Measurements from ENCODE around the gene SLC6A9.

The SLC6A9 gene

DNA sequence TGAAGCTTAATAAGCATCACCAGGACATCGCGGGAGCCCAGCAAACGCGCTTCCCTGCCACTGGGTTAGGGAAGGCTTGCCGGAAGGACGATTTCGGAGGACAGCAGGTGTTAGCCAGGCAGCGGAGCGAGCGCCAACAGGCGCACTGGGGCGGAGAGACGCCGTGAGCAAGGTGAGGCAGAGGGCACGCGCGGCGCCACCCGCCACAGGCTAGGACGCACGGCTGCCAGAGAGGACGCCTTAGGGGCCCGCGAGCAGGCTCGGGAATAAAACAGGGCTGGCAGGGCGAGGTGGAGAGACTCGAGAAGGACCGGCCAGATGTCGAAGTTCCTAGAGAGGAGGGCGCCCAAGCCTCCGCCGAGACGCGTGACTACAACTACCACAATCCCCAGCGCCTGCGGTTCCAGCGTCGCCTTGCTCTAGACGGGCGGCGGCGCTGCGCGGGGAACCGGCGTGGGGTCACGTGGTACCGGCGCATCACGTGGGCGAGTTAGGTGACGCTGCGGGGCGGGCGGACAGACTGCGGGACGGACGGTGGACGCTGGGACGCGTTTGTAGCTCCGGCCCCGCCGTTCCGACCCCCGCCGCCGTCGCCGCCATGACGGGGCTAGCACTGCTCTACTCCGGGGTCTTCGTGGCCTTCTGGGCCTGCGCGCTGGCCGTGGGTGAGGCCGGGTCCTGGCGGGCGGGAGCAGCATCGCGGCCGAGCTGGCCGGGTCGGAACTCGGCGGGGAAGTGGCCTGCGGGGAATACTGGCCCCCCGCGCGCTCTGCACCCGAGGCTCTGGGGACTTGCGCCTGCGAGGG lies 56.6 kb downstream of the SLC6A9 start, which contains the start of gene ATP6V0B:
Gene ATP6V0B (plus strand): TSS at position 518 of the 806 bp plus-strand sequence. CDS start 81 bp downstream, at position 599.
- no peak for TF ChIP-seq CTCF (IDR thresholded peaks at IDR 0.05; ENCODE audit: extremely low read depth, missing control alignments)
- DNase-seq (ENCODE audit: low spot score): peak; percentile 97

GRCh38 chr1:43973981-43974442 lies 57.2 kb downstream of the SLC6A9 start:
- DNase-seq (ENCODE audit: low spot score): no peak
- no peak for TF ChIP-seq CTCF (IDR thresholded peaks at IDR 0.05; ENCODE audit: extremely low read depth, missing control alignments)

DNA sequence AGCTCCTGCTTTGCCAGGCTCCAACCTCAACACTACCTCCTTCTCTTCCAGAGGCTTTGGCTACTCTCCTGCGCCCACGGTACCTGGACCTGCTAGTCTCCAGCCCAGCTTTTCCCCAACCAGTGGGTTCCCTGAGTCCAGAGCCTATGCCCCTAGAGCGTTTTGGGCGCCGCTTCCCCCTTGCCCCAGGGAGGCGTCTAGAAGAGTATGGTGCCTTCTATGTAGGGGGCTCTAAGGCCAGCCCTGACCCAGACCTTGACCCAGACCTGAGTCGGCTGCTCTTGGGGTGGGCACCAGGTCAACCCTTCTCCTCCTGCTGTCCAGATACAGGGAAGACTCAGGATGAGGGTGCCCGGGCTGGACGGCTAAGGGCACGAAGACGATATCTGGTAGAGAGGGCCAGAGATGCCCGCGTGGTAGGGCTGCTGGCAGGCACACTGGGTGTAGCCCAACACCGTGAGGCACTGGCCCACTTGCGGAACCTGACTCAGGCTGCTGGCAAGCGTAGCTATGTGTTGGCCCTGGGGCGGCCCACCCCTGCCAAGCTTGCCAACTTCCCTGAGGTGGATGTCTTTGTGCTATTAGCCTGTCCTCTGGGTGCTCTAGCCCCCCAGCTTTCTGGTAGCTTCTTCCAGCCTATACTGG lies 59.8 kb downstream of the SLC6A9 start:
- no peak for TF ChIP-seq CTCF (IDR thresholded peaks at IDR 0.05; ENCODE audit: extremely low read depth, missing control alignments)

DNA sequence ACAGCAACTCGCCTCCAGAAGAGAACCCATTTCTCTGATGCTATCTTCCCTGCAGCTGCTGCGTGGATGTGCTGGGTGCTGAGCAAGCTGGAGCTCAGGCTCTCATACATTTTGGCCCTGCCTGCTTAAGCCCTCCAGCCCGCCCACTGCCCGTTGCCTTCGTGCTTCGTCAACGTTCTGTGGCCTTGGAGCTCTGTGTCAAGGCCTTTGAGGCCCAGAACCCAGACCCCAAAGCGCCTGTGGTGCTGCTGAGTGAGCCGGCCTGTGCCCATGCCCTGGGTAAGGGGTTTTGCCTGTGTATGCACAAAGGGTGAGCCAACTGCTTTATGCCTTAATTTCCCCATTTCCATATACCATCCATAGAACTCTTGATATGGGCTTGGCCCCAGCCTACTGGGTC lies 60.4 kb downstream of the SLC6A9 start:
- TF ChIP-seq CTCF (IDR thresholded peaks at IDR 0.05; ENCODE audit: extremely low read depth, missing control alignments): no peak
- DNase-seq (ENCODE audit: low spot score): no peak

More for the DNA sequence above, 59.8 kb downstream of the SLC6A9 start:
- DNase-seq (ENCODE audit: low spot score): no peak

GRCh38 chr1:43970502-43970901 lies 60.8 kb downstream of the SLC6A9 start:
- no peak for TF ChIP-seq CTCF (IDR thresholded peaks at IDR 0.05; ENCODE audit: extremely low read depth, missing control alignments)
- no peak for DNase-seq (ENCODE audit: low spot score)

DNA sequence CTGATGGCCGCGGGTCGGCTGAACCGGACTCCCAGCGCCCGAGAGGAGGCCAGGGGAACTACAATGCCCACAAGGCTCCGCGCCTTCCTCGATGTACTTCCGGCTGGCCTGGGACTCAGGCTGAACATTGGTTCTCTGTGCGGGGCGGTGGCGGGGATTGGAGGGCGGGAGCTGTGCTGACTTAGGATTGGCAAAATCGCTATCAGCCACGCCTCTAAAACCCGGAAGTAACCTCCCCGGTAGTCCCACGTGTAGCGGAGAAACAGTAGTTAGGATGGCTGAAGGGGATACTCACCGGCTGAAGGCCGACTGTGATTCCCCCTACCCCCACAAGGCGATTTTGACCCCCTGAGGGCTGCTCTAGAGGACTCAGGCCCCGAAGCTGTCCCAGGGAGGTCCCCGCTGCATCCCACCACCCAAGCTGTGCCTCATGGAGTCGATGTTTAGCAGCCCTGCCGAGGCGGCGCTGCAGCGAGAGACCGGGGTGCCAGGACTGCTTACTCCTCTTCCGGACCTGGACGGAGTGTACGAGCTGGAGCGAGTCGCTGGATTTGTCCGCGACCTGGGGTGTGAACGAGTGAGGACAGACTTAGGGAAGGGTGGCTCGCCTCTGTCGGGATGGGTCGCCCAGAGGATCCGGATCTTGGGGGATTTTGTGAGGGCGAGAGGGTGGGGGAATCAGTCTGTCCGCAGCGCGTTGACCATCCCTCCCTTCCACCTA lies 61.4 kb downstream of the SLC6A9 start, which contains the start of gene DPH2:
Gene DPH2 (plus strand): TSS at position 265 of the 721 bp plus-strand sequence. CDS start 166 bp downstream, at position 431.
- peak; percentile 96 for DNase-seq (ENCODE audit: low spot score)

More for the DNA sequence above, 61.4 kb downstream of the SLC6A9 start, which contains the start of gene DPH2:
- TF ChIP-seq CTCF (IDR thresholded peaks at IDR 0.05; ENCODE audit: extremely low read depth, missing control alignments): no peak

Data from GM20000 (cell line).